Lower leg skin (tissue), 3 donors: ENCODE data around the gene SP8.

Experiments used
- CTCF ChIP-seq, 3 donors: fragments of 450-650 bp; IDR thresholded peaks; one replicate each; pipeline ENCODE4 v1.5.1; 2016; ENCODE audit warnings: antibody characterized with exemption in 3 of 3, mild to moderate bottlenecking in 3 of 3, moderate library complexity in 2 of 3
- POLR2A ChIP-seq, 2 donors: fragments of 450-650 bp; IDR thresholded peaks; one replicate each; pipeline ENCODE4 v1.6.1; 2016 to 2017; ENCODE audit warnings: antibody characterized with exemption in 2 of 2, mild to moderate bottlenecking in 1 of 2, moderate library complexity in 1 of 2

GRCh38 chr7:20749906-20750305, 36.8 kb downstream of the SP8 start:
- TF ChIP-seq CTCF (IDR thresholded peaks at IDR 0.05) (no peak), POLR2A (IDR thresholded peaks at IDR 0.05) (no peak)
